ENCODE results near the gene ARHGAP31.
A peak's percentile ranks its signal among the peaks of the same experiment; 100 is the strongest.
"Not testable (repeated sequence)": the region's sequence is repeated elsewhere in the genome, so short reads cannot be mapped to it uniquely, and the experiment has no call there.

ARHGAP31 gene

GRCh38 chr3:119293105-119293870 is 895 bp upstream of the ARHGAP31 start:
- FAIRE-seq (peak; percentile 29), DNase-seq (ENCODE audit: extremely low spot score, insufficient read length, low read depth) (no peak)

- peak; percentile 14 for DNase-seq (ENCODE audit: extremely low spot score, insufficient read length, low read depth)
- FAIRE-seq: peak; percentile 75
These were observed 801 bp downstream of the ARHGAP31 start for GRCh38 chr3:119294696-119295671.

DNA sequence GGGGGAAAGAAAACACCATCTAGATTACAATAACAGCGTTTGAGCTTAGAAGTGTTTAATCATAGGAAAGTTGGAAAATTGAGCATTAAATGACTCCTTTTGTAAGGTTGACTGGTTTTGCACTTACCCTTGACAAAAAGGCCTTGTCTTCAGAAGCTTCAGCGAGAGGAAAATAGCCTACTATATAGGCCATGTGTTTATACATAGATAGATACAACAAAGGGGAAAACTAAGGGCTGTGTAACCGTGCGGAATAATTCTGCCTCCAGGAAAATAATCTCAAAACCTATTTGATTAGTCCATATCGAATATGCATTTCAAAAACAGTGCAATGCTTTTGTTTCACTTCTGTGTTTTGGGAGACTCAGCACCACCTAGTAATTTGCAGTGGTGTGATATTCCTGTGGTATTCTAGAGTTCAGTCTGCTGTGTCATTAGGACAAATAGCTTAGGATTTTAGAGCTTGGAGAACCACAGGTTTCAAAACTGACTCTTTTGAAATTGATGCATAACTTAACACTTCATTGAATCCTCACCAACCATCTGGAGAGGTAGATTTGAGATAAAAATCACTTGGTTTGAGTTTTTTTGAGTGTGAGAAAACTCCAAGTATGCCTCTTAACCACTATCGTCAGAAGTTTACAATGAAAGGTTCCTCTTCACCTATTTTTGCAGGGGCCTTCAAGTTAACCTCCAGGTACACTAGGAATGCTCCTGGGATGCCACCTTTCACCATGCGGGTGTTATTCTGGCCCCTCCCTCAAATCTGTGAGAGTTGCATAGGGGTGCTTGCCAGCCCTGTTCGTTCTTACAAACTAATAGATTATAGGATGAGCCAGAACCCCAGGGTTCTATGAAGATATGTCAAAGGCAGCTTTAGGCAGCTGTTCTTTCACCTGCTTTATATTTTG is 1.9 kb downstream of the ARHGAP31 start:
- FAIRE-seq (peak; percentile 67), DNase-seq (ENCODE audit: extremely low spot score, insufficient read length, low read depth) (no peak)

GRCh38 chr3:119296727-119297122 is 2.5 kb downstream of the ARHGAP31 start:
- FAIRE-seq (no peak), DNase-seq (ENCODE audit: extremely low spot score, insufficient read length, low read depth) (no peak)

GRCh38 chr3:119297169-119297568 is 3.0 kb downstream of the ARHGAP31 start:
- FAIRE-seq: no peak
- DNase-seq (ENCODE audit: extremely low spot score, insufficient read length, low read depth): no peak

GRCh38 chr3:119298565-119298941 is 4.4 kb downstream of the ARHGAP31 start:
- FAIRE-seq: no peak

GRCh38 chr3:119300991-119301391 is 6.8 kb downstream of the ARHGAP31 start:
- no peak for DNase-seq (ENCODE audit: extremely low spot score, insufficient read length, low read depth)

More at GRCh38 chr3:119298565-119298941, 4.4 kb downstream of the ARHGAP31 start:
- DNase-seq (ENCODE audit: extremely low spot score, insufficient read length, low read depth): no peak

DNA sequence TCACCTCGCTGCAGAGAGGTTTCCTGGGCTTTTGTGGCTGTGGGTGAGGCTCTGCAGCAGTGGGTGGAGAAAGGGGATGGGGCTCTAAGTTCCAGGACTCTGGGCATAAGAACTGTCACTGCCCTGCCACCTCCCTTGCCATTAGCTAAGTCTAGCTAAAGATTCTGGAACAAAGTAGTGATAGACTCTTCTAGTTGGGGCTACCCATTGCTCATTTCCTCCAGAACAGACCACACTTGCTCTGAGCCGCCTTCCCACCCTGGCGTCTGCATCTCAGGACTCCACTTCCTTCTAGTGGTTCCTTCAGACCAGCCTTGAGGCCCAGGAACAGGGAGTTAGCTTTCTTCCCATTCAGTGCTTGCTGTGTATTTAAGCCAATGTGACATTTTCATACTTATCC is 7.5 kb downstream of the ARHGAP31 start:
- DNase-seq (ENCODE audit: extremely low spot score, insufficient read length, low read depth): no peak
- no peak for FAIRE-seq

More at GRCh38 chr3:119300991-119301391, 6.8 kb downstream of the ARHGAP31 start:
- no peak for FAIRE-seq

DNA sequence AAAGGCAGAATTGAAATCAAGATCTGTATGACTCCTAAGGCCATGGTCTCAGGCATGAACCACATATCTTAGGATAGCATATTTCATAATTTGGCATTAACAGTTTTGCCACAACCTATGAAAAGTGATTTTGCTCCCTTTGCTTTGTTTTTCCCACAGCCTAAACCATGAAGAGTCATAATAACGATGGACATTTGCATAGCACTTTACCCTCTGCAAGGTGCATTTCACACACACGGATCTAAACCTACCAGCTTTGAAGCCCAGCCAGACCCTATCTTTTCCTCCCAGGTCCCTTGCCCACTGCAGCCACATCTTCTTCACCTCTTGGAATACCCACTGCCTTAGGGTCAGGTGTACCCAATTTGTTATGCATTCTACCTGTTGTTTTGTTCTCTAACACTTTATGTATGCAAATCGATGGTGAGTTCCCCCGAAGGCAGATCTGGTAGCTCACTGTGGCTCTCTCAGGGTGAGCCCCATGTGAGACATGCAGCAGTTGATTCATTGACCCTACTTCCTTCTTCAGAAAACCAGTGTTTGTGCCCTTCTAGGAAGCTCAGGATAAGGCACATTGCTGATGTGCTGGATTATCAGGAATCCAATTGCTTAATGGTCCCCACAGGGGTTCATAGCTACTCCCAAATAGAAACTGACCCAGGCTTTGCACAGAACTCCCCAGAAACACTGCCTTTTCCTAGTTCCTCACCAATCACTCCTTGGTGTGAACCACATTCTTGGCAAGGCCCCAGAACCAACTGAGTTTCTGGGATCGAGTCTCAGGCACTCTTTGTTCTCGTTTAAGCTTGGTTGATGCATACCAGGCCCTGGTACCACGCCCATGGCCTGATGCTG is 8.7 kb downstream of the ARHGAP31 start:
- FAIRE-seq (peak; percentile 42), DNase-seq (ENCODE audit: extremely low spot score, insufficient read length, low read depth) (no peak)

DNA sequence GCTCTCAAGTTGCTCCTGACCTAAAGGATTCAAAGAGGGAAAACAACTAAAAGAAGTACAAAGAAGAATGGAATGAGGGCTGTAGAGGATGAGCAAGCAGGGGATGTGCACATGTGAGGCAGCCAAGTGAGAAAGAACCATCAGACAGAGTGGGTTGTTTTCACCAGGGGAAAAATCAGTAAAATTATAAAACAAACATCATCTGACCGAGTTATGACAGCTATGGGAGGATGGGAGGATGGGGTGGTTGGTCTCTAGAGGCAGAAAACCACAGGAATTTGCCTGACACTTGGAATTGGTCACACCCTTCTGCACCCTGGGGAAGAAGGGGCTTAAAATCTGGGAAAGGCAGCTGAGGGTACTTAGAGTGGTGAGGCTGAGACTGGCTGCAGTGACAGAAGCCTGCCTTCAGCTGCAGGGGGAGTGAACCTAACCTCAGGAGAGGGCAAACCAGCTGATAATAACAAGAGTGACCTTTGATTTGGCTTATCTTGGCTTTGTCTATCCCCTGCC is 10.1 kb downstream of the ARHGAP31 start:
- DNase-seq (ENCODE audit: extremely low spot score, insufficient read length, low read depth) (no peak), FAIRE-seq (no peak)

DNA sequence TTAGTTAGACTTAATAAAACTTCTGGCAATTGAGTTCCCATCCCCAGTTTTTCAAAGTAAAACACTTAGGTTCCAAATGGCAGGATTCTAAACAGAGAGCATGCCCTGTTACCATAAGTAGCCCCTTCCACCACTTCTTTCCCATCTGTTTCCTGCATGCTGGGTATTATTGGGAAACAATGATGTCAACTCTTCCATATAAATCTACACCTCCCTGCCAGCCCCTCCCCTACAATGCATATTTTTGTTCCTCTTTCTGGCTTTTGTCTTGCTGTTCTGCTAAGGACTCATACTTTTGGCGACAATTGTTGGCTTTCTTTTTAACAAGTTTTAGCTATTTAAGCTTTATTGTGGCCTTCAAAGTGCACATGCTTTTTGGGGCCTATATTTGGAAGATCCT is 11.1 kb downstream of the ARHGAP31 start:
- no peak for FAIRE-seq

DNA sequence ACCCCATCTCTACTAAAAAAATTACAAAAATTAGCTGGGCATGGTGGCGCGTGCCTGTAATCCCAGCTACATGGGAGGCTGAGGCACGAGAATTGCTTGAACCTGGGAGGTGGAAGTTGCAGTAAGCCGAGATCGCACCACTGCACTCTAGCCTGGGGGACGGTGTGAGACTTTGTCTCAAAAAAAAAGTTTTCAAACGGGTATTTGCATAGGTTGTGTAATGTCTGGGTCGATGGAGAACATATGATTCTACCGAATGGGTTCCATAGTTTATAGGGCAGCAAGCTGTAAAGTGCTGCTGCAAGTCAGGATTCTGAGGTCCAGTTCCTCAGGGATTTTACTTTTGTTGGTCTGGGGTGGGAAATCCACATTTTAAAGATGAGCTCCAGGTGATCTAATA is 12.2 kb downstream of the ARHGAP31 start:
- DNase-seq (ENCODE audit: extremely low spot score, insufficient read length, low read depth); FAIRE-seq: not testable (repeated sequence)

More for the DNA sequence above, 11.1 kb downstream of the ARHGAP31 start:
- no peak for DNase-seq (ENCODE audit: extremely low spot score, insufficient read length, low read depth)

DNA sequence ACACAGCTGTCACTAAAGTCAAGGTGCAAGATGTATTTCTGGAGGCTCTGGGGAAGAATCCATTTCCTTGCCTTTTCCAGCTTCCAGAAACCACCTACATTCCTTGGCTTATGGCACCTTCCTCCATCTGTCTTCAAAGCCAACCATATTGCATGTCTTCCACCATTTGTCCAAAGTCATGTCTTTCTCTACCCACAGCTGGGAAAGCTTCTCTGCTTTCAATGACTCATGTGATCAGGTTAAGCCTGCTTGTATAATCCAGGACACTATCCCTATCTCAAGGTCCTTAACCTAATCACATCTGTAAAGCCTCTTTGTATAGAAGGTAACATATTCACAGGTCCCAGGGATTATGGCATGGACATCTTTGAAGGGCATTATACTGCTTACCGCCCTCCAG is 14.2 kb downstream of the ARHGAP31 start:
- FAIRE-seq: no peak

DNA sequence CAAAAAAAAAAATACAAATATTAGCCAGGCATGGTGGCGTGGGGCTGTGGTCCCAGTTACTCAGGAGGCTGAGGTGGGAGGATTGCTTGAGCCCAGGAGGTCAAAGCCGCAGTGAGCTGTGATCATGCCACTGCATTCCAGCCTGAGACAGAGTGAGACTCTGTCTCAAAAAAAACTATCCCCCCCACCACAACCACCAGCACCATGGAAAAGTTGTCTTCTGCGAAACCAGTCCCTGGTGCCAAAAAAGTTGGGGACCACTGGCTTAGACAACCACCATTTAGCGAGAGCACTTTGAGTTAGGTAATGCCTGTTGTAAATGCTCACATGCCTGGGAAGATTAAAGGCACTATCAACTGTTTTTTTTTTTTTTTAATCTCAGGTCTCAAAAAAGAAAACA is 15.4 kb downstream of the ARHGAP31 start:
- DNase-seq (ENCODE audit: extremely low spot score, insufficient read length, low read depth) (no peak), FAIRE-seq (no peak)

More for the DNA sequence above, 14.2 kb downstream of the ARHGAP31 start:
- DNase-seq (ENCODE audit: extremely low spot score, insufficient read length, low read depth): no peak

DNA sequence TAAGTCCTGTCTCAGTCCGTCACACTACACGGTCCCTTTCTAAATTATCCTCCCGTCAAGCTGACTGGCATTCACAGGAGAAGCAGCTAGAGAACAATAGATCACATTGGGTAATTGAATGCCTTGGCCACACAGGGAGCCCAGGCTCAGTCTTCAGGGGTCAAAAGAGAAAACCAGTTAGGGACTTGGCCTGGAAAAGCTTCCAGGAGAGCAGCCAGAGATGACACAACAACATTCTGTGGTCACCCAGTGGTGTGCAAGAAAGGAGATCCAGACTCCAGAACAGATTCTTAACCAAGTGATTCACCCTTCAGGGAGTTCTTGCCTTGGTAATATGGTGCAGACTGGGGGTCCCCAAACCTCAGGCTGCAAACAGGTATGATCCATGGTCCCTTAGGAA is 15.9 kb downstream of the ARHGAP31 start:
- DNase-seq (ENCODE audit: extremely low spot score, insufficient read length, low read depth) (no peak), FAIRE-seq (no peak)

DNA sequence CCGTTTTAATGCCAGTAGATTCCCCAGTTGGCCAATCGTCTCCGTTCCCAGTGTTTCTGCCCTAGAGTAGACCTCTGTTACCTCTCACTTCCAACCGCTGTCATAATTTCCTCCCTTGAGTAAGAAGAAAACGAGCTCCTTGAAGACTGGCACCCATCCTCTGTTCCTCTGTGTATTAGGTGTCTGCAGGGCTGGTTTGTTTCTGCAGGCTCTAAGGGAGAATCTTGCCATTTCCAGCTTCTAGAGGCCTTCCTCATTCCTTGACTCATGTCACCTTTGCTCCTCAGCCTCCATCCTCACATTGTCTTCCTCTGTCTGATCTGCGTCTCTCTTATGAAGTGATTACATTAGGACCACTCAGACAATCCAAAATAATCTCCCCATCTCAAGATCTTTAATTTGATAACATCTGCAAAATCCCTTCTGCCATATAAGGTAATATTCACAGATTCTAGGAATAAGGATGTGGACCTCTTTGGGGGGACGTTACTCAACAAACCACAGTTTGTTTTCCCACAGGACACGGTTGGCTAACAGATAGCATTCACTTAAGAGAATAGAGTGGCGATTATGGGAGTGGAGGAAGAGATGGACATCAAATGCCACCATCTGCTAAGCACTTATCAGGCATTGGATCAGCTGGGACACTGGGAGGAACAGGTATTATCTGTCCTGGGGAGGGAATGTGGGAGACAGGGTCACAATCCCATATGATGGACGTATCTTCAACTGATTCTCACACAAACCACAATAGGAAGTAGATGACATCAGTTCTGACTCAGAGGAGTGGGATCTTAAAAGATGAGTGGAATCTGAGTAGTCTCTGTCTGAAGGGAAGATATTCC is 17.1 kb downstream of the ARHGAP31 start:
- DNase-seq (ENCODE audit: extremely low spot score, insufficient read length, low read depth) (no peak), FAIRE-seq (no peak)

DNA sequence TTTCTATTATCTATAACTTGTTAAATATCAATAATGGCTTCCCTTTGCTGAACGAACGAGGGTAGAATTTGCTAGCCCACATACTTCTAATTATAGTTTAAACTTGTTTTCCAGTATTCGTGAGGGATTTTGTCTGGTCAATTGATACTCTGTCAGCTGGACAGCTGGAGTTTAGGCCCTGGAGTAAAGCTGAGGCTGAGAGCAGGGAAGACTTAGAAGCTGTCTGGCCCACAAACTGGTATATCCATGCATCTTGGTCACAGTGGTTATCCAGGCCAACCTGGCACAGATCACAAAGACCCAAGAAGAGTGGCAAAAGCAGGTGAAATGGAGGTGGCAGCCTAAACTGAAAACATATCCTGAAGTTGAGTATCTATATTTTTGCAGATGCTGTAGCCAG is 19.3 kb downstream of the ARHGAP31 start:
- no peak for FAIRE-seq
- DNase-seq (ENCODE audit: extremely low spot score, insufficient read length, low read depth): no peak

DNA sequence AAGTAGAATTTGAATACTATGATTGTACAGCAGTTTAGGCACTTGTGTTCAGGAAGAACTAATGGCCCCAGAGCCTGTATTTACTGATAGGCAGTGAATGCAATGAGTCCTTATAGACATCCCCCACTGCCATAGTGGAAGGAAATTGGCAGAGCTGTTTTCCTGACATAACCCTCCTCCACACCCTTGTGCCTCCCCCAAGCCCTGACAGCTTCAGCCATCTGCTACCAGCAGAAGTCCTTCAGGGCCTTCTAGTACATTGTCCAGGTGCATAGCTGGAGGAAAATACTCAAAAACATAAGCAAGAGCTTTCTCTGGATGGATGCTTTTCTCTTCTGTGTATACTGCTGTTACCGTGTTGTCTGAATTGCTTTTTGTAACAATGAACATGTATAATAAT is 20.6 kb downstream of the ARHGAP31 start:
- DNase-seq (ENCODE audit: extremely low spot score, insufficient read length, low read depth) (no peak), FAIRE-seq (no peak)
